Esophagus muscularis mucosa (tissue), 4 donors: ENCODE measurements around the gene PTPRN.

Experiments used
- EP300 ChIP-seq: sonication (generic); formaldehyde crosslinking; IDR thresholded peaks from one replicate; pipeline ENCODE4 v1.6.1; 2017; ENCODE audit warnings: antibody characterized with exemption
- POLR2A ChIP-seq: fragments of 450-650 bp; IDR thresholded peaks from one replicate; pipeline ENCODE4 v1.6.1; 2017; ENCODE audit warnings: antibody characterized with exemption, moderate library complexity, mild to moderate bottlenecking, low read depth
- POLR2AphosphoS5 ChIP-seq, 2 donors: sonication (generic); formaldehyde crosslinking; IDR thresholded peaks; one replicate each; pipeline ENCODE4 v1.6.1; 2017; ENCODE audit warnings: antibody characterized with exemption in 2 of 2
- TF ChIP-seq, protein P1 (sequence below), 3 experiments: fragments of 200-600 bp in 2 of 3; fragments of 450-650 bp in 1 of 3; sonication (generic) in 2 of 3; IDR thresholded peaks; one replicate each; pipeline ENCODE4 v1.5.1; 2017 to 2019; ENCODE audit warnings: antibody characterized with exemption in 3 of 3, mild to moderate bottlenecking in 2 of 3, moderate library complexity in 1 of 3

GRCh38 chr2:219293736-219294231, 15.4 kb downstream of the PTPRN start:
- TF ChIP-seq, protein P1, sequence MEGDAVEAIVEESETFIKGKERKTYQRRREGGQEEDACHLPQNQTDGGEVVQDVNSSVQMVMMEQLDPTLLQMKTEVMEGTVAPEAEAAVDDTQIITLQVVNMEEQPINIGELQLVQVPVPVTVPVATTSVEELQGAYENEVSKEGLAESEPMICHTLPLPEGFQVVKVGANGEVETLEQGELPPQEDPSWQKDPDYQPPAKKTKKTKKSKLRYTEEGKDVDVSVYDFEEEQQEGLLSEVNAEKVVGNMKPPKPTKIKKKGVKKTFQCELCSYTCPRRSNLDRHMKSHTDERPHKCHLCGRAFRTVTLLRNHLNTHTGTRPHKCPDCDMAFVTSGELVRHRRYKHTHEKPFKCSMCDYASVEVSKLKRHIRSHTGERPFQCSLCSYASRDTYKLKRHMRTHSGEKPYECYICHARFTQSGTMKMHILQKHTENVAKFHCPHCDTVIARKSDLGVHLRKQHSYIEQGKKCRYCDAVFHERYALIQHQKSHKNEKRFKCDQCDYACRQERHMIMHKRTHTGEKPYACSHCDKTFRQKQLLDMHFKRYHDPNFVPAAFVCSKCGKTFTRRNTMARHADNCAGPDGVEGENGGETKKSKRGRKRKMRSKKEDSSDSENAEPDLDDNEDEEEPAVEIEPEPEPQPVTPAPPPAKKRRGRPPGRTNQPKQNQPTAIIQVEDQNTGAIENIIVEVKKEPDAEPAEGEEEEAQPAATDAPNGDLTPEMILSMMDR (IDR thresholded peaks at IDR 0.05), result no peak
- no peak for TF ChIP-seq EP300
- TF ChIP-seq POLR2A, result no peak
- no peak for TF ChIP-seq POLR2AphosphoS5 (IDR thresholded peaks at IDR 0.05)
